OCI-LY7 (cell line): Measurements from ENCODE around the gene PRTN3. TPM values are rescaled to one million over a fixed set of nuclear protein-coding genes. Genes with fewer than 3 reads are reported as not detected.

Source experiments
- BruUV-seq: library from RNA; stranded (reverse); fragments of 400-500 nt; replicated peaks from 2 replicates; lab custom pipeline; 2021; lab: Mats Ljungman, UMichigan
- CTCF ChIA-PET: fragments of 300-600 bp; sonication (Branson Sonifier 250); formaldehyde crosslinking; loops from one replicate; lab custom pipeline; 2022; ENCODE audit warnings: antibody characterized with exemption; ENCODE audit not compliant: unreplicated experiment; lab: Charles Lee
- POLR2A ChIA-PET: fragments of 300-600 bp; sonication (Branson Sonifier 250); formaldehyde crosslinking; loops from one replicate; lab custom pipeline; 2022; ENCODE audit warnings: antibody characterized with exemption; lab: Charles Lee
- DNase-seq: peaks from one replicate; pipeline ENCODE4 v3.0.0-alpha.2; 2015; ENCODE audit warnings: low spot score
- H2AFZ ChIP-seq: fragments of 200-600 bp; sonication (generic), shearing (Covaris generic); 2 replicates; pipeline ENCODE4 v1.6.1; 2014; ENCODE audit warnings: mild to moderate bottlenecking, antibody characterized with exemption, low read length, moderate library complexity
- H3K27ac ChIP-seq: fragments of 200-600 bp; sonication (generic); 2 replicates; pipeline ENCODE4 v1.5.1; 2014; ENCODE audit warnings: mixed run types, low read depth, mild to moderate bottlenecking, moderate library complexity, low read length, inconsistent platforms; ENCODE audit not compliant: poor library complexity, severe bottlenecking
- H3K36me3 ChIP-seq: fragments of 200-600 bp; sonication (generic); 2 replicates; pipeline ENCODE4 v1.6.1; 2014; ENCODE audit warnings: mild to moderate bottlenecking, antibody characterized with exemption, low read length, moderate library complexity, mixed read lengths; ENCODE audit not compliant: insufficient read depth
- H3K4me1 ChIP-seq: fragments of 200-600 bp; sonication (generic); 2 replicates; pipeline ENCODE4 v1.5.1; 2014; ENCODE audit warnings: mild to moderate bottlenecking, low read length; ENCODE audit not compliant: insufficient read depth, poor library complexity, severe bottlenecking
- H3K4me2 ChIP-seq: fragments of 200-600 bp; sonication (generic); 2 replicates; pipeline ENCODE4 v1.6.1; 2014; ENCODE audit warnings: mild to moderate bottlenecking, low read length
- H3K4me3 ChIP-seq: fragments of 200-600 bp; sonication (generic); 2 replicates; pipeline ENCODE4 v1.5.1; 2014; ENCODE audit warnings: mild to moderate bottlenecking, low read depth, low read length; ENCODE audit not compliant: poor library complexity, severe bottlenecking
- H3K79me2 ChIP-seq: fragments of 200-600 bp; sonication (generic); 2 replicates; pipeline ENCODE4 v1.6.1; 2016; ENCODE audit warnings: low read depth, mild to moderate bottlenecking, low read length, moderate library complexity, mixed read lengths; ENCODE audit not compliant: insufficient read depth
- H3K9me2 ChIP-seq: fragments of 200-600 bp; sonication (generic); 2 replicates; pipeline ENCODE4 v1.6.1; 2016; ENCODE audit warnings: mild to moderate bottlenecking, low read length, mixed read lengths; ENCODE audit not compliant: insufficient read depth
- H3K9me3 ChIP-seq: fragments of 200-600 bp; sonication (generic); 2 replicates; pipeline ENCODE4 v1.6.1; 2014; ENCODE audit warnings: mild to moderate bottlenecking, mixed run types, low read length, mixed read lengths
- H4K20me1 ChIP-seq: fragments of 200-600 bp; sonication (generic); 2 replicates; pipeline ENCODE4 v1.6.1; 2014; ENCODE audit warnings: mild to moderate bottlenecking, antibody characterized with exemption, low read length, moderate library complexity, mixed read lengths; ENCODE audit not compliant: insufficient read depth
- EZH2phosphoT487 ChIP-seq: fragments of 200-600 bp; sonication (generic); IDR thresholded peaks from 2 replicates; pipeline ENCODE4 v1.6.1; 2018; ENCODE audit warnings: low read depth, borderline replicate concordance, mild to moderate bottlenecking, mixed run types, antibody characterized with exemption, low read length, moderate library complexity, mixed read lengths
- intact Hi-C: fragments of 100-400 bp; cut with micrococcal nuclease; formaldehyde crosslinking; loops from one replicate; pipeline ENCODE4 v1.10.0; 2022; ENCODE audit not compliant: unreplicated experiment
- total RNA-seq, 2 experiments: library from RNA; depleted of rRNA in 1 of 2; stranded (reverse); fragments of >200 nt in 1 of 2; shearing (Covaris generic) in 1 of 2; gene quantifications; 2 replicates each; pipeline ENCODE4 v1.2.3, GENCODE V29; 2014 to 2022
- TF ChIP-seq, protein P1 (sequence below): fragments of 200-600 bp; sonication (generic); conservative IDR thresholded peaks from 2 replicates; pipeline ENCODE4 v1.5.1; 2014; ENCODE audit warnings: mild to moderate bottlenecking, antibody characterized with exemption, low read length, moderate library complexity, mixed read lengths

PRTN3 gene
- total RNA-seq, 2 experiments from 2014 or later = not detected

DNA sequence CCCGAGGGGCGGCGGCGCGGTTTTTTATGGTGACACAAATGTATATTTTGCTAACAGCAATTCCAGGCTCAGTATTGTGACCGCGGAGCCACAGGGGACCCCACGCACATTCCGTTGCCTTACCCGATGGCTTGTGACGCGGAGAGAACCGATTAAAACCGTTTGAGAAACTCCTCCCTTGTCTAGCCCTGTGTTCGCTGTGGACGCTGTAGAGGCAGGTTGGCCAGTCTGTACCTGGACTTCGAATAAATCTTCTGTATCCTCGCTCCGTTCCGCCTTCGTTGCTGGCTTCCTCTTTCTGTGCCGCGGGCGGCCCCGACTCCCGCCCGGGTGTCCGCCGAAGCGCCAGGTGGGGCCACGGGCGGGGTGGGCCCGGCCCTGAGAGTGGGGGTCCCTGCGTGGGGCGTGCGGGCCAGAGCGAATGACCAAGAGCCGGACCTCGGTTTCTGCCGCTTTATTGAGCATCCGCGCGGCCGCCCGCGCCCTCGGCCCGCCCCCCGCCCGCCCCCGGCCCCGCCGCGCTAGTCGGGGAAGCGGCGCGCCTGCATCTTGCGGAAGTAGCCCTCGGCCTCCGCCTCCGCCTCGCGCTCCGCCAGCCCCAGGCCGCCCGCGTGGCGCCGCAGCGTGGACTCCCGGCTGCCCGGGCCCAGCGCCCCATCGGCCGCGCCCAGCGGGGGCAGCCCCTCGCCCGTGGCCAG lies 28.6 kb upstream of the PRTN3 start:
- TF ChIP-seq EZH2phosphoT487 = no peak
- no peaks in the 10 kb centered on the region for H3K9me3 ChIP-seq
- no peaks in the 10 kb centered on the region for H3K9me2 ChIP-seq
- CTCF ChIA-PET = no interaction called here
- H3K36me3 ChIP-seq = peaks cover 89% of the 10 kb centered on the region
- H3K4me2 ChIP-seq = no peak overlapping the region
- POLR2A ChIA-PET = no interaction called here
- H3K4me3 ChIP-seq = no peak overlapping the region
- no peaks in the 10 kb centered on the region for H3K79me2 ChIP-seq
- intact Hi-C loops = no loop called here
- no TSS peak for BruUV-seq
- no peak for DNase-seq
- H2AFZ ChIP-seq = no peak overlapping the region
- H3K27ac ChIP-seq = no peak overlapping the region
- no peaks in the 10 kb centered on the region for H4K20me1 ChIP-seq
- H3K4me1 ChIP-seq = no peaks in the 10 kb centered on the region

DNA sequence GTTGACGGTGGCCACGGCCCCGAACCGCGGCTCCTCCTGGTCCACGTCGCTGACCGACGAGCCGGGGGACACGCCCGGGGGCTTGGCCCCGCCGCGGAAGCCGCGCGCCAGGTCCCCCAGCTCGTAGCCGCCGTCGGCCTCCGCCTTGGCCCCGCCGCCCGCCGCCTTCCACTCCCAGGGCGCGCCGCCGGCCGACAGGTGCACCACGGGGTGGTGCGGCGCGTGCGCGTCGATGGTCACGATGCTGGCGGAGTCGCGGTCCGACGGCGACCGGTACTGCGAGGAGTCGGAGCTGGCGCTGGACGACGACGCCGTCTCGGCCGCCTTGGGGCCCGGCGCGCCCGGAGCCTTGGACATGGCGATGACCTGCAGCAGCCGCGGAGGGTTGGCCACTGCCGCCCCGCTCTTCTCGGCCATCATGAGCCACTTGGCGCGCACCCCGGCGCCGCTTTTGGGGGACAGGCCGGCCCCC lies 28.0 kb upstream of the PRTN3 start:
- ChIA-PET CTCF (no interaction called here), POLR2A (no interaction called here)
- no peaks in the 10 kb centered on the region for H3K4me1 ChIP-seq
- no peak overlapping the region for H3K4me2 ChIP-seq
- TF ChIP-seq, protein P1, sequence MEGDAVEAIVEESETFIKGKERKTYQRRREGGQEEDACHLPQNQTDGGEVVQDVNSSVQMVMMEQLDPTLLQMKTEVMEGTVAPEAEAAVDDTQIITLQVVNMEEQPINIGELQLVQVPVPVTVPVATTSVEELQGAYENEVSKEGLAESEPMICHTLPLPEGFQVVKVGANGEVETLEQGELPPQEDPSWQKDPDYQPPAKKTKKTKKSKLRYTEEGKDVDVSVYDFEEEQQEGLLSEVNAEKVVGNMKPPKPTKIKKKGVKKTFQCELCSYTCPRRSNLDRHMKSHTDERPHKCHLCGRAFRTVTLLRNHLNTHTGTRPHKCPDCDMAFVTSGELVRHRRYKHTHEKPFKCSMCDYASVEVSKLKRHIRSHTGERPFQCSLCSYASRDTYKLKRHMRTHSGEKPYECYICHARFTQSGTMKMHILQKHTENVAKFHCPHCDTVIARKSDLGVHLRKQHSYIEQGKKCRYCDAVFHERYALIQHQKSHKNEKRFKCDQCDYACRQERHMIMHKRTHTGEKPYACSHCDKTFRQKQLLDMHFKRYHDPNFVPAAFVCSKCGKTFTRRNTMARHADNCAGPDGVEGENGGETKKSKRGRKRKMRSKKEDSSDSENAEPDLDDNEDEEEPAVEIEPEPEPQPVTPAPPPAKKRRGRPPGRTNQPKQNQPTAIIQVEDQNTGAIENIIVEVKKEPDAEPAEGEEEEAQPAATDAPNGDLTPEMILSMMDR = no peak
- no peak for TF ChIP-seq EZH2phosphoT487
- intact Hi-C loops = no loop called here
- no peaks in the 10 kb centered on the region for H4K20me1 ChIP-seq
- H3K4me3 ChIP-seq = no peak overlapping the region
- H3K9me3 ChIP-seq = no peaks in the 10 kb centered on the region
- DNase-seq = no peak
- no TSS peak for BruUV-seq
- H3K27ac ChIP-seq = no peak overlapping the region
- H3K36me3 ChIP-seq = peaks cover 88% of the 10 kb centered on the region
- H3K9me2 ChIP-seq = no peaks in the 10 kb centered on the region
- H2AFZ ChIP-seq = no peak overlapping the region
- H3K79me2 ChIP-seq = no peaks in the 10 kb centered on the region

DNA sequence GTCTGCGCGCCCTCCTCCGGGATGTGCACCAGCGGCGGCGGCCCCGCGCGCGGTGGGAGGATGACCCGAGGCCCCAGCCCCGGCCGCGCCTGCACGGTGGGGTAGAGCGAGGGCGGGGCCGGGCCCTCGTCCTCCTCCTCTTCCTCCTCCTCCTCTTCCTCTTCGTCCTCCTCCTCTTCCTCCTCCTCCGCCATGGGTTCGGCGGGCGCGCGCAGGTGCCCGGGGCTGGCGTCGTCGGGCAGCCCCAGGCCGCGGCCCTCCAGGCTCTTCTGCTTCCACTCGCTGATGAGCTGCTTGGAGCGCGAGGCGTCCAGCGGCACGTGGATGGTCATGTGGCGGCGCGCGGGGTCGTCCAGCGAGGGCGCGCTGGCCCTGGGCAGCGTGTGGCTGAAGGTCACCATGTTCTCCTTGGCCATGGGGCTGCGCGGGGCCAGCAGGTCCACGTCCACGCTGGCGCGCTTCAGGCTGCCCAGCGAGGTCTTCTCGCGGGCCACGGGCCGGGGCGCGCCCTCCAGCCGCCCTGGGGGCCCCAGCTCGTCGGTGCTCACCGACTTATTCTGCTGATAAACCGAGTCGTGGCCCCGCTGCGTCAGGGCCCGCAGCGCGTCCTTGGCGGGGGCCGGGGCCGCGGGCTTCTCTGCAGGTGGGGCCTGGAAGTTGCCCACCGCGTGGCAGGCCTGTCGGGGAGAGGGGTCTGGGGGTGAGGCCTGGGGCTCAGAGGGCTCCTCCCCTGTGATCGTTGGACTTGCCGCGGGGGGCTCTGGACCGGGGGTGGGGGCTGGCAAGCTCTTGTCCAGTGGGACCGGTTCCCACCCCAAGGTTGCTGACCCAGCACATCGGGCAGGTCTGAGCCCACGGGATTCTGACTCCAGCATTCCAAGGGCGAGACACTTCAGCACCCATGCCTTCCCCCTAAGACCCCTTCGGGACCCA lies 27.3 kb upstream of the PRTN3 start:
- no peaks in the 10 kb centered on the region for H3K9me2 ChIP-seq
- no peaks in the 10 kb centered on the region for H3K79me2 ChIP-seq
- peaks cover 81% of the 10 kb centered on the region for H3K36me3 ChIP-seq
- H4K20me1 ChIP-seq = no peaks in the 10 kb centered on the region
- ChIA-PET POLR2A (interaction anchor here (0.6 kb wide), 1 partner anchor 102 kb away, joined by 4 read pairs; no protein-coding TSS in a partner anchor), CTCF (no interaction called here)
- intact Hi-C loops = no loop called here
- DNase-seq = no peak
- H3K9me3 ChIP-seq = no peaks in the 10 kb centered on the region
- no TSS peak for BruUV-seq
- no peak overlapping the region for H3K4me3 ChIP-seq
- no peak overlapping the region for H2AFZ ChIP-seq
- no peaks in the 10 kb centered on the region for H3K4me1 ChIP-seq
- no peak for TF ChIP-seq EZH2phosphoT487
- TF ChIP-seq, protein P1 = no peak
- no peak overlapping the region for H3K4me2 ChIP-seq
- no peak overlapping the region for H3K27ac ChIP-seq
